Gastrocnemius medialis (tissue), 4 donors: ENCODE measurements around the gene MSI2. TPM values are rescaled to one million over a fixed set of nuclear protein-coding genes. Genes with fewer than 3 reads are reported as not detected.

Source experiments
- ATAC-seq, 2 donors: fragments of 150-250 bp; one replicate each; pipeline ENCODE4 v1.9.1; 2016
- DNase-seq, 2 donors: peaks; one replicate each; pipeline ENCODE4 v3.0.0-alpha.2; 2019
- H3K27ac ChIP-seq, 4 donors: fragments of 200-600 bp; sonication (generic); 1 replicate in 1 of 4; 2 replicates in 3 of 4; pipeline ENCODE4 v1.5.1; 2016 to 2018; ENCODE audit warnings: mild to moderate bottlenecking in 2 of 4, moderate library complexity in 1 of 4
- H3K27me3 ChIP-seq, 3 donors: fragments of 200-600 bp; sonication (generic) in 2 of 3; 1 replicate in 1 of 3; 2 replicates in 2 of 3; pipeline versions ENCODE4 v1.5.1 to v1.6.0; 2016 to 2019; ENCODE audit warnings: mild to moderate bottlenecking in 1 of 3, moderate library complexity in 1 of 3
- H3K36me3 ChIP-seq, 2 donors: fragments of 200-600 bp; sonication (generic) in 1 of 2; one replicate each; pipeline ENCODE4 v1.5.1; 2017 to 2018
- H3K4me1 ChIP-seq, 2 donors: fragments of 200-600 bp; sonication (generic) in 1 of 2; one replicate each; pipeline ENCODE4 v1.5.1; 2016 to 2017; ENCODE audit warnings: mild to moderate bottlenecking in 2 of 2
- H3K4me3 ChIP-seq, 4 donors: fragments of 200-600 bp; sonication (generic) in 3 of 4; 1 replicate in 1 of 4; 2 replicates in 3 of 4; pipeline ENCODE4 v1.5.1; 2016 to 2019; ENCODE audit warnings: mild to moderate bottlenecking in 2 of 4
- H3K9me3 ChIP-seq, 3 donors: fragments of 200-600 bp; sonication (generic) in 2 of 3; 1 replicate in 1 of 3; 2 replicates in 2 of 3; pipeline ENCODE4 v1.5.1; 2016 to 2019
- CTCF ChIP-seq, 5 experiments: fragments of 450-650 bp in 3 of 5; fragments of 200-600 bp in 2 of 5; sonication (generic) in 2 of 5; IDR thresholded peaks in 4 of 5; conservative IDR thresholded peaks in 1 of 5; 1 replicate in 4 of 5; 2 replicates in 1 of 5; pipeline ENCODE4 v1.5.1; 2016 to 2019; ENCODE audit warnings: antibody characterized with exemption in 5 of 5, mild to moderate bottlenecking in 3 of 5, moderate library complexity in 3 of 5
- POLR2A ChIP-seq, 2 donors: fragments of 450-650 bp; IDR thresholded peaks; one replicate each; pipeline ENCODE4 v1.6.1; 2017; ENCODE audit warnings: antibody characterized with exemption in 2 of 2, mild to moderate bottlenecking in 2 of 2, moderate library complexity in 2 of 2
- in situ Hi-C, 4 donors: fragments of 200-750 bp; cut with MboI; loops; one replicate each; pipeline versions ENCODE4 v1.15.0 to v1.8.0; 2017; ENCODE audit warnings: low sequenced_read_pairs in 4 of 4
- intact Hi-C: fragments of 100-400 bp; cut with DNase I; formaldehyde crosslinking; loops from one replicate; pipeline ENCODE4 v1.15.1; 2023; ENCODE audit warnings: low total_unique reads
- total RNA-seq, 4 donors: library from RNA; depleted of rRNA; stranded (reverse); fragments of >200 nt; gene quantifications; one replicate each; pipeline versions ENCODE4 v1.1.0 to v1.2.3, GENCODE V29; 2016

Gene MSI2
- total RNA-seq, 4 donors from 2014 or later, result 33.1 to 66.2 (median 48.5) TPM

DNA sequence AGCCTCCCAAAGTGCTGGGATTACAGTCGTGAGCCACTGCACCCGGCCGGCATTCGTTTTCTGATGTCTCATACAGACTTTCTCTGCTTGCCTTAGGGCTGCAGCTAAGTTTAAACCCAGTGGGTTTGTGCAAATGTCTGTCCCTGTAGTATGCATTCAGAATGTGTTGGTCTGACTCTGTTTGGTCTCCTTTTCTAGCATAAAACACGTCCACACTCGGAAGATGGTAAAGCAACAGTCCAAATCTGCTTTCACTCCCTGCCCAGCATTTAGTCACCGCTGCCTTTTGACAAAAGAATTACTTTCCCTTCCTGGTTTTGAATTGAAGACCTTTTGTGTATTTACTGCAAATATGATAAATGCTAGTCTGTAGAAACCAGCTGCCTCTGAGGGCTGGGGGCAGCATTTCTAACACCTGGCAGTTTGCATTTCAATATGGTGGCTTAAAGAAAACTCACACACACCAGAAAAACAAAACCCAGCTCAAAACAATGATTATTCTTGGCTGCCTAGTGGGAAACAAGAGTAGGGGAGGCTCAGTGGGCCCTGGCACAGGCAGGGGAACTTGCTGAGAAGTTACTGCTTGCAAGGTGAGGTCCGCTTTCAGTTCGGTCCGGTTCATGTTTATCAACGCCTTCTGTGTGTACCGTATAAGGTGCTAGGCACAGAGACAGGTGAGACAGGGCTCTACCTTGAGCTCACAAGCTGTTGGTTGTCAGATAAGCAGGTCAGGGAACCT lies 56.9 kb downstream of the MSI2 start:
- DNase-seq (no peak), ATAC-seq (no peak)
- Histone ChIP-seq H3K9me3 (no peaks in the 10 kb centered on the region), H3K27me3 (no peaks in the 10 kb centered on the region), H3K27ac (no peak overlapping the region), H3K4me1 (peaks cover 41 to 47% of the 10 kb centered on the region in 2 donors), H3K4me3 (no peak overlapping the region), H3K36me3 (no peaks in the 10 kb centered on the region)
- in situ Hi-C loops, result no loop called here
- intact Hi-C loops, result no loop called here
- TF ChIP-seq POLR2A (IDR thresholded peaks at IDR 0.05) (no peak), CTCF (IDR thresholded peaks at IDR 0.05 in 4 of 5, conservative IDR thresholded peaks at IDR 0.05 in 1 of 5) (no peak)

- TF ChIP-seq CTCF (IDR thresholded peaks at IDR 0.05 in 4 of 5, conservative IDR thresholded peaks at IDR 0.05 in 1 of 5) (no peak), POLR2A (IDR thresholded peaks at IDR 0.05) (no peak)
- DNase-seq (no peak), ATAC-seq (no peak)
- intact Hi-C loops (no loop called here), in situ Hi-C loops (no loop called here)
- Histone ChIP-seq H3K36me3 (no peaks in the 10 kb centered on the region), H3K9me3 (no peaks in the 10 kb centered on the region), H3K27me3 (no peaks in the 10 kb centered on the region), H3K27ac (no peak overlapping the region), H3K4me1 (peaks cover 29 to 43% of the 10 kb centered on the region in 2 donors), H3K4me3 (no peak overlapping the region)
Observed at GRCh38 chr17:57315061-57316015, 59.0 kb downstream of the MSI2 start.

- no peaks in the 10 kb centered on the region for H3K27me3 ChIP-seq
- TF ChIP-seq CTCF (IDR thresholded peaks at IDR 0.05 in 4 of 5, conservative IDR thresholded peaks at IDR 0.05 in 1 of 5) (no peak), POLR2A (IDR thresholded peaks at IDR 0.05) (no peak)
- H3K27ac ChIP-seq, result no peak overlapping the region
- intact Hi-C loops (no loop called here), in situ Hi-C loops (no loop called here)
- peaks cover 26 to 34% of the 10 kb centered on the region in 2 donors for H3K4me1 ChIP-seq
- no peak overlapping the region for H3K4me3 ChIP-seq
- no peaks in the 10 kb centered on the region for H3K36me3 ChIP-seq
- DNase-seq (no peak), ATAC-seq (no peak)
- no peaks in the 10 kb centered on the region for H3K9me3 ChIP-seq
Observed at GRCh38 chr17:57316361-57316760, 60.0 kb downstream of the MSI2 start.

DNA sequence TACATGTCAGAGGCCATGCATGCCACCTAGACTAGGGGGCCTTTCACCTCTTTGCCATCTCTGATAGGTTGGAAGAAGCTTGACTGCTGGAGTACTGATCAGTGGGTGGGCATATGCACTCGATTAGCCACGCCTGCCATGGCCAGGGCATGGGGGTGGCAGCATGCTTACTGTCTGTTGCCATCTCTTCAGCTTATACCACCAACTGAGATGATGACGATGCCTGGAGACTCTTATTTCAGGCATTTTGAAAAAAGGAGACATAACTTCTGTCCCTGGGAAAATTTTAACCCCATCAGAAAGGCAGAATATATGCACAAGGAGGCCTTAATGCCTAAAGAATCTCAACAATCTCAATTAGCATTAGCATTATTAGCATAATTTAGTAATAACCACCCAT lies 60.8 kb downstream of the MSI2 start:
- Histone ChIP-seq H3K4me1 (peaks cover 20 to 31% of the 10 kb centered on the region in 2 donors), H3K27me3 (no peaks in the 10 kb centered on the region), H3K27ac (no peak overlapping the region), H3K36me3 (no peaks in the 10 kb centered on the region), H3K9me3 (no peaks in the 10 kb centered on the region), H3K4me3 (no peak overlapping the region)
- TF ChIP-seq CTCF (IDR thresholded peaks at IDR 0.05 in 4 of 5, conservative IDR thresholded peaks at IDR 0.05 in 1 of 5) (no peak), POLR2A (IDR thresholded peaks at IDR 0.05) (no peak)
- DNase-seq (no peak), ATAC-seq (no peak)
- in situ Hi-C loops, result no loop called here
- intact Hi-C loops, result no loop called here
